Measurements from ENCODE around the gene RACK1. TPM values are rescaled to one million over a fixed set of nuclear protein-coding genes. Genes with fewer than 3 reads are reported as not detected.
"Not testable (repeated sequence)": the region's sequence is repeated elsewhere in the genome, so short reads cannot be mapped to it uniquely, and the experiment has no call there.

The RACK1 gene
- total and polyA plus RNA-seq, 2 of the 8 experiments (the other 6 are each of a cell fraction or from before 2014, with no cell fraction given), result 2,589 to 7,971 TPM

DNA sequence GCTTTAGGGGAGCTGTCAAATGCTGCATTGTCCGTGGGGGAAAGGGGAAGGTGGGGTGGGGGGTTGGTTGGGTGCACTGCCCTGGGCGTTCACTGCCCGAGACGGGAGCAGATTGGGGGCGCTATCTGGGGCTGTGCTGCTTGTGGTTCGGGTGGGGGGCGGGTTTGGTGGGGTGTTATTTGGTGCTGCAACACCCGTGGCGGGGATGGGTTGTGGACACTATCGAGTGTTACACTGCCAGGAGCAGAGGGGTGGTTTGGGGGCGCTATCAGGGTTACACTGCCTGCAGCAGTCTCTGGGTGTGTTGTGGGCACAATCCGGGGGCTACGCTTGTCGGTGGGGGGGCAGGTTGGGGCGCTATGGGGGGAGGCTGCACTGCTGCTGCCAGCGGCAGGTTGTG, 38.7 kb upstream of the RACK1 start:
- not testable (repeated sequence) for H2AK5ac ChIP-seq (ENCODE audit: low read depth, low read length); H3K56ac ChIP-seq (replicated peaks; ENCODE audit: insufficient read length, low read depth, low read length); H2BK12ac ChIP-seq (ENCODE audit: low read depth, low read length); H3K9me3 ChIP-seq (ENCODE audit: insufficient read depth in 2 of 2, low read depth in 1 of 2, low read length in 1 of 2); DNase-seq (ENCODE audit: low read depth in 1 of 2, low spot score in 2 of 2); H2AFZ ChIP-seq (ENCODE audit: low read length); H3K4me1 ChIP-seq (replicated peaks in 1 of 4; ENCODE audit: control insufficient read depth in 3 of 4, insufficient read depth in 4 of 4, low read length in 3 of 4); H4K8ac ChIP-seq (ENCODE audit: extremely low read depth, insufficient read depth, low read length); H2BK20ac ChIP-seq (ENCODE audit: low read length); H2BK5ac ChIP-seq (ENCODE audit: low read depth, low read length); FAIRE-seq; H3K4ac ChIP-seq (replicated peaks; ENCODE audit: insufficient read length, low read depth, low read length); H2BK120ac ChIP-seq (replicated peaks; ENCODE audit: low read depth, low read length); H3K27me3 ChIP-seq (replicated peaks in 1 of 4; ENCODE audit: control insufficient read depth in 3 of 4, extremely low read depth in 1 of 4, insufficient read depth in 3 of 4, low read length in 3 of 4); H4K5ac ChIP-seq (ENCODE audit: insufficient read length, low read depth, low read length); H3K14ac ChIP-seq (ENCODE audit: insufficient read length); H2BK15ac ChIP-seq (ENCODE audit: low read length); H3K18ac ChIP-seq (ENCODE audit: extremely low read depth, low read length); H3K9ac ChIP-seq (replicated peaks in 1 of 4; ENCODE audit: extremely low read depth in 1 of 4, low read depth in 3 of 4, low read length in 3 of 4); H3K79me1 ChIP-seq (ENCODE audit: low read depth, low read length); H3K23ac ChIP-seq (ENCODE audit: insufficient read length); H4K91ac ChIP-seq (replicated peaks; ENCODE audit: insufficient read length, low read length); H3K27ac ChIP-seq (ENCODE audit: low read depth, low read length)
- WGBS, 2 experiments (ENCODE audit: extremely low coverage in 1 of 2, insufficient coverage in 1 of 2, insufficient read length in 1 of 2, insufficient replicate concordance in 2 of 2, low coverage in 1 of 2, low lambda C conversion rate in 2 of 2, missing lambda C conversion rate in 1 of 2), result 67% methylated on average over 3 of the region's 16 CpGs; no CpG with 5 or more reads in 1 of the 2 experiments
- ChIA-PET POLR2A (ENCODE audit: partially characterized antibody) (interaction anchor here (1.7 to 3.8 kb wide), 6 partner anchors 18 to 98 kb away, joined by 5 to 40 read pairs (median 10); partner anchors contain the start of genes RACK1 and TRIM52), CTCF (ENCODE audit: partially characterized antibody) (interaction anchor here (1.2 kb wide), 1 partner anchor 31 kb away, joined by 3 read pairs; no protein-coding TSS in a partner anchor)
- Histone ChIP-seq H3K79me2 (ENCODE audit: control insufficient read depth in 1 of 2, insufficient read depth in 2 of 2, low read length in 2 of 2) (peaks cover 0 to 28% of the 10 kb centered on the region in 2 experiments; a peak in 3 of 4 replicates), H3K36me3 (ENCODE audit: control insufficient read depth in 2 of 4, insufficient read depth in 4 of 4, low read length in 3 of 4) (peaks cover 2 to 12% (median 4%) of the 10 kb centered on the region in 4 experiments; a peak in 5 of 8 replicates), H4K20me1 (replicated peaks in 1 of 2; ENCODE audit: control insufficient read depth in 1 of 2, insufficient read depth in 2 of 2, low read length in 2 of 2) (peaks cover 4 to 11% of the 10 kb centered on the region in 2 experiments), H3K23me2 (ENCODE audit: low read depth, low read length) (peaks cover 15% of the 10 kb centered on the region; the same call in 1 of the 2 replicates), H3K4me3 (ENCODE audit: extremely low read depth in 1 of 4, insufficient read depth in 2 of 4, low read depth in 3 of 4, low read length in 4 of 4) (peak overlapping the region in 3 of 4 experiments; percentile 54 to 93 (median 84); a peak in 5 of 8 replicates), H3K4me2 (ENCODE audit: insufficient read depth in 1 of 2, low read depth in 2 of 2, low read length in 2 of 2) (peak overlapping the region; percentile 56 to 72; a peak in 3 of 4 replicates)
